Measurements from ENCODE around the gene MPRIP. TPM values are rescaled to one million over a fixed set of nuclear protein-coding genes. Genes with fewer than 3 reads are reported as not detected.
A peak's percentile ranks its signal among the peaks of the same experiment; 100 is the strongest.

MPRIP gene
- total and polyA plus RNA-seq, 2 experiments from 2014 or later = 80.4 to 172 TPM

GRCh38 chr17:17029938-17030337 lies 12.3 kb upstream of the MPRIP start:
- Histone ChIP-seq H3K36me3 (no peaks in the 10 kb centered on the region), H3K9me3 (ENCODE audit: low read depth) (no peaks in the 10 kb centered on the region), H3K27me3 (no peaks in the 10 kb centered on the region), H3K27ac (no peak overlapping the region), H3K4me1 (ENCODE audit: low read depth) (peaks cover 16% of the 10 kb centered on the region), H3K4me3 (no peak overlapping the region)
- no peak for DNase-seq (ENCODE audit: low read depth in 1 of 2, low spot score in 1 of 2)
- TF ChIP-seq CTCF (IDR thresholded peaks at IDR 0.05; ENCODE audit: low read depth, low read length) = no peak

GRCh38 chr17:17030515-17031211 lies 11.6 kb upstream of the MPRIP start:
- no peaks in the 10 kb centered on the region for H3K36me3 ChIP-seq
- H3K27ac ChIP-seq = no peak overlapping the region
- DNase-seq (ENCODE audit: low read depth in 1 of 2, low spot score in 1 of 2) = no peak
- H3K4me1 ChIP-seq (ENCODE audit: low read depth) = peaks cover 10% of the 10 kb centered on the region
- TF ChIP-seq CTCF (IDR thresholded peaks at IDR 0.05; ENCODE audit: low read depth, low read length) = no peak
- no peaks in the 10 kb centered on the region for H3K27me3 ChIP-seq
- no peak overlapping the region for H3K4me3 ChIP-seq
- no peaks in the 10 kb centered on the region for H3K9me3 ChIP-seq (ENCODE audit: low read depth)

GRCh38 chr17:17032131-17032692 lies 10.0 kb upstream of the MPRIP start:
- H3K4me3 ChIP-seq = no peak overlapping the region
- TF ChIP-seq CTCF (IDR thresholded peaks at IDR 0.05; ENCODE audit: low read depth, low read length) = no peak
- peak in 1 of 2 donors; percentile 79 for DNase-seq (ENCODE audit: low read depth in 1 of 2, low spot score in 1 of 2)
- peaks cover 6% of the 10 kb centered on the region for H3K4me1 ChIP-seq (ENCODE audit: low read depth)
- no peaks in the 10 kb centered on the region for H3K27me3 ChIP-seq
- no peaks in the 10 kb centered on the region for H3K9me3 ChIP-seq (ENCODE audit: low read depth)
- peak overlapping the region; percentile 38 for H3K27ac ChIP-seq
- H3K36me3 ChIP-seq = no peaks in the 10 kb centered on the region

GRCh38 chr17:17033466-17033865 lies 8.8 kb upstream of the MPRIP start:
- H3K36me3 ChIP-seq = no peaks in the 10 kb centered on the region
- no peak overlapping the region for H3K27ac ChIP-seq
- no peak for DNase-seq (ENCODE audit: low read depth in 1 of 2, low spot score in 1 of 2)
- no peak overlapping the region for H3K4me3 ChIP-seq
- no peak for TF ChIP-seq CTCF (IDR thresholded peaks at IDR 0.05; ENCODE audit: low read depth, low read length)
- no peaks in the 10 kb centered on the region for H3K27me3 ChIP-seq
- peaks cover 6% of the 10 kb centered on the region for H3K4me1 ChIP-seq (ENCODE audit: low read depth)
- H3K9me3 ChIP-seq (ENCODE audit: low read depth) = no peaks in the 10 kb centered on the region

GRCh38 chr17:17034026-17034425 lies 8.2 kb upstream of the MPRIP start:
- Histone ChIP-seq H3K27me3 (no peaks in the 10 kb centered on the region), H3K4me1 (ENCODE audit: low read depth) (peaks cover 6% of the 10 kb centered on the region), H3K27ac (no peak overlapping the region), H3K36me3 (no peaks in the 10 kb centered on the region), H3K4me3 (no peak overlapping the region), H3K9me3 (ENCODE audit: low read depth) (no peaks in the 10 kb centered on the region)
- DNase-seq (ENCODE audit: low read depth in 1 of 2, low spot score in 1 of 2) = no peak
- TF ChIP-seq CTCF (IDR thresholded peaks at IDR 0.05; ENCODE audit: low read depth, low read length) = no peak
